Measurements from ENCODE around the gene LHPP. TPM values are rescaled to one million over a fixed set of nuclear protein-coding genes. Genes with fewer than 3 reads are reported as not detected.
A peak's percentile ranks its signal among the peaks of the same experiment; 100 is the strongest.

LHPP gene
- total RNA-seq, 1 donor from 2014 or later: 8.8 TPM

GRCh38 chr10:124469956-124470484, 8.4 kb downstream of the LHPP start:
- Mint-ChIP-seq H3K4me3 (no peak overlapping the region), H3K9me3 (no peaks in the 10 kb centered on the region), H3K27ac (ENCODE audit: unreplicated experiment) (no peak overlapping the region), H3K36me3 (ENCODE audit: low read depth) (no peaks in the 10 kb centered on the region), H3K27me3 (ENCODE audit: low read depth) (no peaks in the 10 kb centered on the region), H3K4me1 (peaks cover 9% of the 10 kb centered on the region)
- no peak for TF ChIP-seq CTCF (conservative IDR thresholded peaks at IDR 0.05)
- no peak for DNase-seq (ENCODE audit: low read depth, low spot score)

- Mint-ChIP-seq H3K4me1 (peaks cover 7% of the 10 kb centered on the region), H3K36me3 (ENCODE audit: low read depth) (no peaks in the 10 kb centered on the region), H3K27me3 (ENCODE audit: low read depth) (no peaks in the 10 kb centered on the region), H3K27ac (ENCODE audit: unreplicated experiment) (no peak overlapping the region), H3K9me3 (no peaks in the 10 kb centered on the region), H3K4me3 (peak overlapping the region; percentile 44)
- no peak for DNase-seq (ENCODE audit: low read depth, low spot score)
- no peak for TF ChIP-seq CTCF (conservative IDR thresholded peaks at IDR 0.05)
These were observed 9.2 kb downstream of the LHPP start for GRCh38 chr10:124470544-124471434.

DNA sequence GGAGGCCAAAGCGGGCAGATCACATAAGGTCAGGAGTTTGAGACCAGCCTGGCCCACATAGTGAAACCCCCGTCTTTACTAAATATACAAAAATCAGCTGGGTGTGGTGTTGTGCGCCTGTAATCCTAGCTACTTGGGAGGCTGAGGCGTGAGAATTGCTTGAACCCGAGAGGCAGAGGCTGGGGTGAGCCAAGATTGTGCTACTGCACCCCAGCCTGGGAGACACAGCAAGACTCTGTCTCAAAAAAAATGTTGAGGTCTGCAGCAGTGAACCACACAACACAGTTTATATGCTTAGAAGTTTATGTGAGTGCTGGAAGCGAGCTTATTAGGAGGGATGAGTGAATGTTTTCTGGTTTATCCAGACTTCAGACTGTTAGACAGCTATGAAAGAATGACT, 10.4 kb downstream of the LHPP start:
- no peak for TF ChIP-seq CTCF (conservative IDR thresholded peaks at IDR 0.05)
- Mint-ChIP-seq H3K4me1 (peaks cover 7% of the 10 kb centered on the region), H3K4me3 (no peak overlapping the region), H3K27ac (ENCODE audit: unreplicated experiment) (no peak overlapping the region), H3K27me3 (ENCODE audit: low read depth) (no peaks in the 10 kb centered on the region), H3K36me3 (ENCODE audit: low read depth) (no peaks in the 10 kb centered on the region), H3K9me3 (no peaks in the 10 kb centered on the region)
- no peak for DNase-seq (ENCODE audit: low read depth, low spot score)

GRCh38 chr10:124473070-124473469, 11.4 kb downstream of the LHPP start:
- no peak overlapping the region for H3K27ac Mint-ChIP-seq (ENCODE audit: unreplicated experiment)
- H3K4me3 Mint-ChIP-seq: no peak overlapping the region
- H3K9me3 Mint-ChIP-seq: no peaks in the 10 kb centered on the region
- no peaks in the 10 kb centered on the region for H3K36me3 Mint-ChIP-seq (ENCODE audit: low read depth)
- H3K27me3 Mint-ChIP-seq (ENCODE audit: low read depth): no peaks in the 10 kb centered on the region
- peaks cover 7% of the 10 kb centered on the region for H3K4me1 Mint-ChIP-seq
- no peak for DNase-seq (ENCODE audit: low read depth, low spot score)
- no peak for TF ChIP-seq CTCF (conservative IDR thresholded peaks at IDR 0.05)

DNA sequence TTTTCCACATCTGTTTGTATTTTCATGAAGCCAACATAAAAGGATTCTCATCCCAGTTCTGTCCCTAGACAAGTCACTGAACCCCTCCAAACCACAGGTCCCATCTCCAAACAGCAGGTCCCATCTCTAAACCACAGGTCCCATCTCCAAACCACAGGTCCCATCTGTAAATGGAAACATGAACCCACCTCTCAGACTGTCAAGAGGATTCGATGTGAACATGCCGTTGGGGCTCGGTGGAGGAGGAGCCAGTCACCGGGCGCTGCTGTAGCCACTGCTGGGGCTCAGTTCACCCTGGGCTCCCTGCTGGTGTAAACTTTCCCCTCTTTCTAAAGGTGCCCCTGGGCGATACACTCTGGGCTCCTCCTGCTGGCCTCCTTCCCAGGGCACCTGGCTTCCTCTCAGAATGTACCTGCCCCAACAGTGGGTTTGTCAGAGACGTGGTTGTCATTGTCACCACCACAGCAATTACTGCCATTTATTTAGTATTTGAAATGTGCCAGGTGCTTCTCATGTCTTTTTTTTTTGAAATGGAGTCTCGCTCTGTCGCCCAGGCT, 13.0 kb downstream of the LHPP start:
- Mint-ChIP-seq H3K27ac (ENCODE audit: unreplicated experiment) (no peak overlapping the region), H3K9me3 (no peaks in the 10 kb centered on the region), H3K4me1 (peaks cover 7% of the 10 kb centered on the region), H3K4me3 (no peak overlapping the region), H3K27me3 (ENCODE audit: low read depth) (no peaks in the 10 kb centered on the region), H3K36me3 (ENCODE audit: low read depth) (no peaks in the 10 kb centered on the region)
- no peak for TF ChIP-seq CTCF (conservative IDR thresholded peaks at IDR 0.05)
- DNase-seq (ENCODE audit: low read depth, low spot score): no peak

All from neural crest cell (in vitro differentiated cells).